ENCODE measurements around the gene DDAH2. TPM values are rescaled to one million over a fixed set of nuclear protein-coding genes. Genes with fewer than 3 reads are reported as not detected.

Gene DDAH2
- total and polyA plus RNA-seq, 8 donors: 33.3 to 133 (median 65.8) TPM

DNA sequence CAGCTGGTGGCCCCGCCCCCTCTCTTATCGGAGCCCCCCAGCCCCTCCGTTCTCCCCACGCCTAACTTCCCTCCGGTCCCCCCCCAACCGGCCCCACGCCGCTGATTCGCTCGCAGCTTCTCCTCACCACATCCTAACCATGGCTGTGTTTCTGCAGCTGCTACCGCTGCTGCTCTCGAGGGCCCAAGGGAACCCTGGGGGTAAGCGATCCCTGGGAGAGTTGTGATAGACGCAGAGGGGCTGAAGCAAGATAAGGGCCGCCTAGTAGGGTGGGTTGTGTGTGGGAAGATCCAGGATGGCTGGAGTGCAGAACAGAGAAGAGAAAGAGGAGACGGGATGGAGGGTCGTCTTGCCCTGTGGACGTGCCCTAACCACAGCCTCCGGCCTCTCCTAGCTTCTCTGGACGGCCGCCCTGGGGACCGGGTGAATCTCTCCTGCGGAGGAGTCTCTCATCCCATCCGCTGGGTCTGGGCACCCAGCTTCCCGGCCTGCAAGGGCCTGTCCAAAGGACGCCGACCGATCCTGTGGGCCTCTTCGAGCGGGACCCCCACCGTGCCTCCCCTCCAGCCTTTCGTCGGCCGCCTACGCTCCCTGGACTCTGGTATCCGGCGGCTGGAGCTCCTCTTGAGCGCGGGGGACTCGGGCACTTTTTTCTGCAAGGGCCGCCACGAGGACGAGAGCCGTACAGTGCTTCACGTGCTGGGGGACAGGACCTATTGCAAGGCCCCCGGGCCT lies 5.7 kb downstream of the DDAH2 start, which contains the start of gene MPIG6B:
TSS of gene MPIG6B (plus strand) at position 129 of the 735 bp plus-strand sequence. CDS start at position 140, 11 bp downstream.
- Histone ChIP-seq H3K9me3 (no peaks in the 10 kb centered on the region), H3K4me1 (peaks cover 5 to 34% (median 12%) of the 10 kb centered on the region in 4 donors), H3K27me3 (no peaks in the 10 kb centered on the region), H3K36me3 (peaks cover 10 to 32% (median 27%) of the 10 kb centered on the region in 4 donors), H3K27ac (no peak within 1 kb of the TSS), H3K4me3 (no peak within 1 kb of the TSS)
- no peak for TF ChIP-seq CTCF (IDR thresholded peaks at IDR 0.05)
- TF ChIP-seq POLR2AphosphoS5 (IDR thresholded peaks at IDR 0.05): no peak
- no peak for TF ChIP-seq POLR2A (IDR thresholded peaks at IDR 0.05)
- TF ChIP-seq EP300 (IDR thresholded peaks at IDR 0.05): no peak
- 76 to 83% (median 78%) methylated on average over 32 to 46 of the region's 46 CpGs for WGBS, 5 donors
- intact Hi-C loops (cut with DNase I; ENCODE audit: low total_unique reads): no loop called here
- no peak for DNase-seq

DNA sequence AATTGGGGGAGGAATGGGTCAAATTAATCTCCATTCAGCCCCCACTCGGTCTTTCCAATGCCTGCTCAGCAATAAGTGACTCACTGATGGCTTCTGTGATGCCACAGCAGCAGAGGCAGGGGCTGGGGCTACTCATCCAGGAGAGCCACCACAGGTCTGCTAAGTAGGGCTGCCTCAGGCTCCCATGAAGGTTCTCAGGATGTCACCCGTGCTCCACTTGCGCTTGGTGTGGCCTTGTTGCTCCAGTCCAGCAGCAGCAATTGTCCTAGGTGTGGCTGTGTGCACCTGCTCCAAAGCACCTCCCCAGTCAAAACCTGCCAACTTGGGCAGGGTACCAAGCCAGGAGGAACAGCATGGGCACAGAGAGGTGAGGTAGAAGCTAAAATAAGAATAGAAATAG lies 6.9 kb downstream of the DDAH2 start:
- intact Hi-C loops (cut with DNase I; ENCODE audit: low total_unique reads): no loop called here
- no peaks in the 10 kb centered on the region for H3K9me3 ChIP-seq
- WGBS, 5 donors: 82 to 92% (median 88%) methylated on average over 3 of the region's 3 CpGs

DNA sequence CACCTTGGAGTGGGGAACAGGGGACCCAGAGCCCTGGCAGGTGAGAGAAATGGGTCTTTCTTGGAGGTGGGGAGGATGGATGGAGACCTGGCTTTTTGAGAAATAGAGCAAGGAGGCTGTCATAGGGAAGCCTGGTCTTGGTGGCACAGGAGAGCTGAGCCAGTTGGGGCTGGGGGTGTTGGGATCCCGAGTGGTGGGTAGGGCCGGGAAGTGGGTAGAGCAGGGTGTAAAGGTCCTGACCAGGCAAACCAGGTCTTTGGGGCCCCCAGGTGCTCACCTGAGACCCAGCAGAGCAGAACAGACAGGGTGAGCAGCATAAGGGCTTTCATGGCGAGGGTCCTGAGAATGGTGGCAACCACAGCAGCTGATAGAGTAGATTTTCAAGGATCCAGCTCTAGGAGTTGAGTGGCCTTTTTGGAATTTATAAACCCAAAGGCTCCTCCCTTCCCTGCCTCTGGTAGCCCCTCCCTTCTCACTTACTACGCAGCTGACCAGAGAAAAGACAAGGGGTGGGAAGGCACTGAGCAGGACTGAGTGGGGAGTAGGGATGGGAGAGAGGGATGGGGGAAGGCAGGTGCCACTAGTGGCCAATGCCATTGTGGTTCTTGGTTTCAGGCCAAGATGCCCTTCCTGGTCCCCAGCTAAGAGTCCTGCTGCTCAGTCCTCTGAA lies 7.6 kb downstream of the DDAH2 start, which contains the start of gene LY6G6C:
TSS of gene LY6G6C (minus strand) at position 396 of the 670 bp plus-strand sequence. CDS start at position 329, 67 bp downstream.
- intact Hi-C loops (cut with DNase I; ENCODE audit: low total_unique reads): no loop called here
- Histone ChIP-seq H3K4me1 (peaks cover 0 to 22% (median 12%) of the 10 kb centered on the region in 4 donors), H3K9me3 (no peaks in the 10 kb centered on the region), H3K36me3 (peaks cover under 1 to 13% (median 11%) of the 10 kb centered on the region in 4 donors), H3K27me3 (no peaks in the 10 kb centered on the region), H3K27ac (no peak within 1 kb of the TSS), H3K4me3 (no peak within 1 kb of the TSS)
- no peak for TF ChIP-seq POLR2AphosphoS5 (IDR thresholded peaks at IDR 0.05)
- no peak for TF ChIP-seq POLR2A (IDR thresholded peaks at IDR 0.05)
- TF ChIP-seq EP300 (IDR thresholded peaks at IDR 0.05): no peak
- TF ChIP-seq CTCF (IDR thresholded peaks at IDR 0.05): no peak
- 80 to 96% (median 89%) methylated on average over 4 of the region's 4 CpGs for WGBS, 5 donors
- DNase-seq: no peak

More for the DNA sequence above, 6.9 kb downstream of the DDAH2 start:
- Histone ChIP-seq H3K4me3 (no peak overlapping the region), H3K4me1 (peaks cover 0 to 29% (median 13%) of the 10 kb centered on the region in 4 donors), H3K27ac (no peak overlapping the region), H3K36me3 (peaks cover 7 to 20% (median 18%) of the 10 kb centered on the region in 4 donors), H3K27me3 (no peaks in the 10 kb centered on the region)
- no peak for DNase-seq
- TF ChIP-seq EP300 (IDR thresholded peaks at IDR 0.05): no peak

DNA sequence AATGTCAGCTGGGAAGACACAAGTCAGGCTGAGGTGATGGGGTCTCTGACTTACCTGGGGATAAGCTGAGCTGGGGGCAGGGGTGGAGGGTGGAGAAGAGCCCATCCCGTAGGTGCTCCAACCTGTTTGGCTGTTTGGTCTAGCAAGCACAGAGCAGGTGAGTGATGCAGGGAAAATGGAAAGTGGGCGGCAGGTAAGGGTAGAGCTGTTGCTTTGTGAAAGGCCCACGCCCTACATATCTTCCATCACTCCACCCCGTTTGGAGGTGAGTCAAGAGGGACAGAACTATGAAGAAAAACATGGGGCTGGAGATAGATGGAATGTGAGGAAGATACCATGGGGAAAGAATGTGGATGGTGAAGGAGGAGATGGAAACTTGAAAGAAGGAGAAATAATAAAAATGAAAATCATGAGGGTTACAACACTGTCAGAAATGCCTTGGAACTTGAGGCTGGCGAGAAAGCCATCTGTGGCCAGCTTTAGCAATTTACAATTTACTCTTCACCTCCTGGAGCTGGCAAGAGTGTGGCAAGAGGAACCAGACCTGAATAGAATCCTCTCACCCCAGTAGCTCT lies 8.8 kb downstream of the DDAH2 start:
- intact Hi-C loops (cut with DNase I; ENCODE audit: low total_unique reads): no loop called here
- 56 to 75% (median 59%) methylated on average over 5 of the region's 5 CpGs for WGBS, 5 donors

More for the DNA sequence above, 8.8 kb downstream of the DDAH2 start:
- DNase-seq: peak in 1 of 2 donors; percentile 78
- H3K9me3 ChIP-seq: no peaks in the 10 kb centered on the region
- no peak overlapping the region for H3K27ac ChIP-seq
- H3K36me3 ChIP-seq: peaks cover 0 to 1% (median 0%) of the 10 kb centered on the region in 4 donors
- H3K27me3 ChIP-seq: no peaks in the 10 kb centered on the region
- TF ChIP-seq EP300 (IDR thresholded peaks at IDR 0.05) (no peak), CTCF (IDR thresholded peaks at IDR 0.05) (no peak), POLR2A (IDR thresholded peaks at IDR 0.05) (no peak), POLR2AphosphoS5 (IDR thresholded peaks at IDR 0.05) (no peak)
- no peak overlapping the region for H3K4me3 ChIP-seq
- H3K4me1 ChIP-seq: peaks cover 0 to 15% (median 12%) of the 10 kb centered on the region in 4 donors

Measured in stomach (tissue), 9 donors.